MCF 10A (cell line): ENCODE results near the gene NDUFAF8. TPM values are rescaled to one million over a fixed set of nuclear protein-coding genes. Genes with fewer than 3 reads are reported as not detected.

Source experiments
- BruUV-seq: library from RNA; stranded (reverse); fragments of 400-500 nt; replicated peaks from 2 replicates; lab custom pipeline; 2021; lab: Mats Ljungman, UMichigan
- CTCF ChIA-PET: fragments of 300-600 bp; sonication (Branson Sonifier 250); formaldehyde crosslinking; extraction: SDS; loops from one replicate; lab custom pipeline; 2021; ENCODE audit warnings: antibody characterized with exemption, inconsistent platforms; lab: Yijun Ruan, JAX
- POLR2A ChIA-PET: fragments of 300-600, 350-650 bp; sonication (Branson Sonifier 250); formaldehyde crosslinking; extraction: SDS; loops from one replicate; lab custom pipeline; 2020; ENCODE audit warnings: antibody characterized with exemption, inconsistent platforms; lab: Yijun Ruan, JAX
- DNase-seq: peaks from one replicate; pipeline ENCODE4 v3.0.0-alpha.2; 2018; ENCODE audit not compliant: unreplicated experiment
- H3K27ac Mint-ChIP-seq: one replicate; pipeline ENCODE4 v1.8.0; 2022; ENCODE audit warnings: mild to moderate bottlenecking, low read depth, mixed read lengths; ENCODE audit not compliant: unreplicated experiment
- H3K27me3 Mint-ChIP-seq: one replicate; pipeline ENCODE4 v1.8.0; 2022; ENCODE audit warnings: mixed read lengths; ENCODE audit not compliant: insufficient read depth, unreplicated experiment
- H3K36me3 Mint-ChIP-seq: one replicate; pipeline ENCODE4 v1.8.0; 2022; ENCODE audit warnings: mild to moderate bottlenecking, moderate library complexity, mixed read lengths; ENCODE audit not compliant: insufficient read depth, unreplicated experiment
- H3K4me1 Mint-ChIP-seq: one replicate; pipeline ENCODE4 v1.8.0; 2022; ENCODE audit warnings: mixed read lengths; ENCODE audit not compliant: insufficient read depth, unreplicated experiment
- H3K4me3 Mint-ChIP-seq: one replicate; pipeline ENCODE4 v1.8.0; 2022; ENCODE audit warnings: mild to moderate bottlenecking, moderate library complexity, mixed read lengths; ENCODE audit not compliant: unreplicated experiment
- H3K9me3 Mint-ChIP-seq: one replicate; pipeline ENCODE4 v1.8.0; 2022; ENCODE audit warnings: mixed read lengths; ENCODE audit not compliant: unreplicated experiment
- CTCF ChIP-seq: fragments of 200-600 bp; IDR thresholded peaks from one replicate; pipeline ENCODE4 v1.8.0; 2022; ENCODE audit warnings: antibody characterized with exemption, mild to moderate bottlenecking; ENCODE audit not compliant: unreplicated experiment
- intact Hi-C: fragments of 100-400 bp; cut with micrococcal nuclease; formaldehyde crosslinking; loops from 2 replicates; pipeline ENCODE4 v1.14.1; 2022
- total RNA-seq: library from RNA; stranded (reverse); gene quantifications from 2 replicates; pipeline ENCODE4 v1.2.3, GENCODE V29; 2022

Gene NDUFAF8
- total RNA-seq, 1 experiment from 2014 or later: 95.0 TPM

GRCh38 chr17:81233811-81234505 is 5.2 kb upstream of the NDUFAF8 start:
- intact Hi-C loops: no loop called here
- DNase-seq: no peak
- no peaks in the 10 kb centered on the region for H3K27me3 Mint-ChIP-seq
- ChIA-PET POLR2A (no interaction called here), CTCF (interaction anchor here (0.7 kb wide), 1 partner anchor 9 kb away, joined by 3 read pairs; no protein-coding TSS in a partner anchor)
- peaks cover 13% of the 10 kb centered on the region for H3K36me3 Mint-ChIP-seq
- H3K4me3 Mint-ChIP-seq: no peak overlapping the region
- H3K27ac Mint-ChIP-seq: no peak overlapping the region
- no TSS peak for BruUV-seq
- no peak for TF ChIP-seq CTCF
- H3K9me3 Mint-ChIP-seq: no peaks in the 10 kb centered on the region
- H3K4me1 Mint-ChIP-seq: peaks cover 12% of the 10 kb centered on the region

GRCh38 chr17:81234506-81234855 is 4.6 kb upstream of the NDUFAF8 start:
- ChIA-PET CTCF (interaction anchor here (0.7 kb wide), 1 partner anchor 10 kb away, joined by 3 read pairs; no protein-coding TSS in a partner anchor), POLR2A (interaction anchor here (1.2 kb wide), 1 partner anchor 13 kb away, joined by 3 read pairs; no protein-coding TSS in a partner anchor)
- no peaks in the 10 kb centered on the region for H3K9me3 Mint-ChIP-seq
- DNase-seq: no peak
- intact Hi-C loops: no loop called here
- no TSS peak for BruUV-seq
- H3K27ac Mint-ChIP-seq: no peak overlapping the region
- H3K4me3 Mint-ChIP-seq: no peak overlapping the region
- peaks cover 12% of the 10 kb centered on the region for H3K4me1 Mint-ChIP-seq
- TF ChIP-seq CTCF: no peak
- no peaks in the 10 kb centered on the region for H3K27me3 Mint-ChIP-seq
- H3K36me3 Mint-ChIP-seq: peaks cover 13% of the 10 kb centered on the region

GRCh38 chr17:81234940-81235821 is 3.9 kb upstream of the NDUFAF8 start:
- BruUV-seq: no TSS peak
- POLR2A ChIA-PET: interaction anchor here (1.2 kb wide), 1 partner anchor 14 kb away, joined by 3 read pairs; no protein-coding TSS in a partner anchor

More at GRCh38 chr17:81234940-81235821, 3.9 kb upstream of the NDUFAF8 start:
- intact Hi-C loops: no loop called here
- Mint-ChIP-seq H3K27ac (no peak overlapping the region), H3K36me3 (peaks cover 9% of the 10 kb centered on the region), H3K9me3 (no peaks in the 10 kb centered on the region), H3K27me3 (no peaks in the 10 kb centered on the region), H3K4me3 (no peak overlapping the region), H3K4me1 (peaks cover 12% of the 10 kb centered on the region)
- DNase-seq: no peak
- CTCF ChIA-PET: no interaction called here
- TF ChIP-seq CTCF: no peak
